H1 (cell line): ENCODE data around the gene UPF2. TPM values are rescaled to one million over a fixed set of nuclear protein-coding genes. Genes with fewer than 3 reads are reported as not detected.

Experiments
- CTCF ChIA-PET: fragments of 300-600 bp; sonication (Branson Sonifier 250); formaldehyde crosslinking; loops from one replicate; lab custom pipeline; 2021; ENCODE audit not compliant: partially characterized antibody; lab: Charles Lee
- POLR2A ChIA-PET: fragments of 300-600 bp; sonication (Branson Sonifier 250); formaldehyde crosslinking; loops from one replicate; lab custom pipeline; 2021; ENCODE audit warnings: inconsistent platforms; ENCODE audit not compliant: partially characterized antibody; lab: Charles Lee
- DNase-seq, 2 experiments: peaks; one replicate each; pipeline versions ENCODE4 v3.0.0 to v3.0.0-alpha.2; 2010 to 2022; ENCODE audit warnings: low spot score in 2 of 2, low read depth in 1 of 2, mixed read lengths in 1 of 2
- FAIRE-seq: peaks from 2 replicates; lab custom pipeline; 2011; peaks lifted over from hg19 to GRCh38; lab: Jason Lieb, UNC
- H2AFZ ChIP-seq: 2 replicates; pipeline ENCODE4 v1.8.1; 2012; ENCODE audit warnings: low read length, inconsistent platforms
- H2AK5ac ChIP-seq: 2 replicates; pipeline ENCODE4 v1.6.1; 2013; ENCODE audit warnings: low read depth, low read length
- H2BK120ac ChIP-seq: replicated peaks from 2 replicates; pipeline ENCODE3; 2013; ENCODE audit warnings: low read depth, low read length, inconsistent platforms
- H2BK12ac ChIP-seq: 2 replicates; pipeline ENCODE4 v1.6.1; 2013; ENCODE audit warnings: low read depth, low read length
- H2BK15ac ChIP-seq: 2 replicates; pipeline ENCODE4 v1.6.1; 2013; ENCODE audit warnings: low read length
- H2BK20ac ChIP-seq: 2 replicates; pipeline ENCODE4 v1.6.1; 2013; ENCODE audit warnings: low read length
- H2BK5ac ChIP-seq: 2 replicates; pipeline ENCODE4 v1.6.1; 2013; ENCODE audit warnings: low read depth, low read length
- H3K14ac ChIP-seq: 2 replicates; pipeline ENCODE4 v1.6.1; 2013; ENCODE audit warnings: inconsistent platforms; ENCODE audit not compliant: insufficient read length
- H3K18ac ChIP-seq: 2 replicates; pipeline ENCODE4 v1.6.1; 2013; ENCODE audit warnings: low read length; ENCODE audit errors: extremely low read depth
- H3K23ac ChIP-seq: 2 replicates; pipeline ENCODE4 v1.6.1; 2013; ENCODE audit warnings: inconsistent platforms; ENCODE audit not compliant: insufficient read length
- H3K23me2 ChIP-seq: 2 replicates; pipeline ENCODE4 v1.6.1; 2013; ENCODE audit warnings: low read depth, low read length
- H3K27ac ChIP-seq: 2 replicates; pipeline ENCODE4 v1.6.1; 2011; ENCODE audit warnings: low read depth, low read length, inconsistent platforms
- H3K27me3 ChIP-seq, 4 experiments: replicated peaks in 1 of 4; 1 replicate in 1 of 4; 2 replicates in 3 of 4; pipeline versions ENCODE4 v1.6.1 to v1.8.1; 2011 to 2013; ENCODE audit warnings: low read length in 3 of 4, mild to moderate bottlenecking in 3 of 4, inconsistent platforms in 2 of 4, mixed read lengths in 2 of 4, moderate library complexity in 1 of 4; ENCODE audit not compliant: control insufficient read depth in 3 of 4, insufficient read depth in 3 of 4; ENCODE audit errors: extremely low read depth in 1 of 4
- H3K36me3 ChIP-seq, 4 experiments: 2 replicates each; pipeline versions ENCODE4 v1.6.1 to v1.8.1; 2011 to 2013; ENCODE audit warnings: mild to moderate bottlenecking in 4 of 4, low read length in 3 of 4, moderate library complexity in 2 of 4, control low read depth in 1 of 4, inconsistent platforms in 1 of 4; ENCODE audit not compliant: insufficient read depth in 4 of 4, control insufficient read depth in 2 of 4
- H3K4ac ChIP-seq: replicated peaks from 2 replicates; pipeline ENCODE3; 2013; ENCODE audit warnings: low read length, low read depth, mixed read lengths, inconsistent platforms; ENCODE audit not compliant: insufficient read length
- H3K4me1 ChIP-seq, 4 experiments: replicated peaks in 1 of 4; 1 replicate in 1 of 4; 2 replicates in 3 of 4; pipeline versions ENCODE4 v1.6.1 to v1.8.1; 2011 to 2013; ENCODE audit warnings: low read length in 3 of 4, inconsistent platforms in 2 of 4, mixed read lengths in 1 of 4; ENCODE audit not compliant: insufficient read depth in 4 of 4, control insufficient read depth in 3 of 4
- H3K4me2 ChIP-seq, 2 experiments: 2 replicates each; pipeline versions ENCODE4 v1.6.1 to v1.8.1; 2011 to 2013; ENCODE audit warnings: low read depth in 2 of 2, low read length in 2 of 2, control low read depth in 1 of 2, inconsistent platforms in 1 of 2, mild to moderate bottlenecking in 1 of 2; ENCODE audit not compliant: insufficient read depth in 1 of 2
- H3K4me3 ChIP-seq, 4 experiments: fragments of 200-600, 300-600 bp in 1 of 4; sonication (generic), shearing (Covaris generic), sonication (Bioruptor Twin) in 1 of 4; 2 replicates each; pipeline versions ENCODE4 v1.5.1 to v1.8.1; 2011 to 2016; ENCODE audit warnings: low read length in 4 of 4, low read depth in 3 of 4, control low read depth in 2 of 4, inconsistent platforms in 2 of 4, mild to moderate bottlenecking in 2 of 4, mixed read lengths in 1 of 4, moderate library complexity in 1 of 4; ENCODE audit not compliant: insufficient read depth in 2 of 4; ENCODE audit errors: extremely low read depth in 1 of 4
- H3K56ac ChIP-seq: replicated peaks from 2 replicates; pipeline ENCODE3; 2013; ENCODE audit warnings: low read depth, mild to moderate bottlenecking, mixed read lengths, low read length, inconsistent platforms; ENCODE audit not compliant: insufficient read length
- H3K79me1 ChIP-seq: 2 replicates; pipeline ENCODE4 v1.6.1; 2013; ENCODE audit warnings: low read depth, low read length, control low read depth
- H3K79me2 ChIP-seq, 2 experiments: 2 replicates each; pipeline versions ENCODE4 v1.6.1 to v1.8.1; 2012 to 2013; ENCODE audit warnings: low read length in 2 of 2, mild to moderate bottlenecking in 2 of 2, inconsistent platforms in 1 of 2; ENCODE audit not compliant: insufficient read depth in 2 of 2, control insufficient read depth in 1 of 2
- H3K9ac ChIP-seq, 4 experiments: replicated peaks in 1 of 4; 1 replicate in 1 of 4; 2 replicates in 3 of 4; pipeline versions ENCODE4 v1.6.1 to v1.8.1; 2011 to 2013; ENCODE audit warnings: low read depth in 3 of 4, low read length in 3 of 4, control low read depth in 2 of 4, mild to moderate bottlenecking in 2 of 4, moderate library complexity in 2 of 4, inconsistent platforms in 1 of 4; ENCODE audit errors: extremely low read depth in 1 of 4
- H3K9me3 ChIP-seq, 2 experiments: 2 replicates each; pipeline versions ENCODE4 v1.6.1 to v1.8.1; 2012 to 2013; ENCODE audit warnings: mild to moderate bottlenecking in 2 of 2, moderate library complexity in 2 of 2, control low read depth in 1 of 2, inconsistent platforms in 1 of 2, low read depth in 1 of 2, low read length in 1 of 2, mixed read lengths in 1 of 2; ENCODE audit not compliant: insufficient read depth in 2 of 2
- H4K20me1 ChIP-seq, 2 experiments: replicated peaks in 1 of 2; 2 replicates each; pipeline versions ENCODE3 to v1.8.1; 2011 to 2013; ENCODE audit warnings: inconsistent platforms in 2 of 2, low read length in 2 of 2, mild to moderate bottlenecking in 1 of 2; ENCODE audit not compliant: insufficient read depth in 2 of 2, control insufficient read depth in 1 of 2
- H4K5ac ChIP-seq: 2 replicates; pipeline ENCODE4 v1.6.1; 2013; ENCODE audit warnings: low read length, low read depth, mixed read lengths, inconsistent platforms; ENCODE audit not compliant: insufficient read length
- H4K8ac ChIP-seq: 2 replicates; pipeline ENCODE4 v1.8.0; 2013; ENCODE audit warnings: mild to moderate bottlenecking, moderate library complexity, low read length, inconsistent platforms; ENCODE audit not compliant: insufficient read depth; ENCODE audit errors: extremely low read depth
- H4K91ac ChIP-seq: replicated peaks from 2 replicates; pipeline ENCODE3; 2013; ENCODE audit warnings: low read length, mixed read lengths, inconsistent platforms; ENCODE audit not compliant: insufficient read length
- BCL11A ChIP-seq, 2 experiments: IDR thresholded peaks; one replicate each; pipeline ENCODE4 v1.6.1; 2011; ENCODE audit warnings: low read depth in 2 of 2, low read length in 2 of 2, mild to moderate bottlenecking in 2 of 2
- BRCA1 ChIP-seq: IDR thresholded peaks from 2 replicates; pipeline ENCODE4 v1.6.1; 2012; ENCODE audit warnings: low read depth, low read length, improper control_type of control experiment
- CBX5 ChIP-seq: fragments of 300-800, 300-1000 bp; sonication (generic); IDR thresholded peaks from 2 replicates; pipeline ENCODE4 v1.7.1; 2016; ENCODE audit warnings: antibody characterized with exemption, low read length, low read depth
- EGR1 ChIP-seq: IDR thresholded peaks from 2 replicates; pipeline ENCODE4 v1.6.1; 2011; ENCODE audit warnings: low read depth, low read length, borderline replicate concordance
- KDM5A ChIP-seq: fragments of 200-600 bp; IDR thresholded peaks from 2 replicates; pipeline ENCODE4 v1.7.1; 2012; ENCODE audit warnings: mild to moderate bottlenecking, low read length, inconsistent platforms, mixed read lengths
- PHF8 ChIP-seq: fragments of 200-600 bp; sonication (generic); conservative IDR thresholded peaks from 2 replicates; pipeline ENCODE4 v1.7.1; 2012; ENCODE audit warnings: low read depth, mild to moderate bottlenecking, inconsistent platforms, low read length, moderate library complexity
- SAP30 ChIP-seq: fragments of 300-600 bp; sonication (generic); IDR thresholded peaks from 2 replicates; pipeline ENCODE4 v1.7.1; 2012; ENCODE audit warnings: low read length, moderate library complexity, mild to moderate bottlenecking, inconsistent platforms; ENCODE audit not compliant: insufficient read depth, insufficient replicate concordance
- ZNF274 ChIP-seq: IDR thresholded peaks from 2 replicates; pipeline ENCODE4 v1.7.0; 2012; ENCODE audit warnings: low read length, borderline replicate concordance; ENCODE audit errors: extremely low read depth
- WGBS, 2 experiments: shearing (Covaris generic) in 1 of 2; methylation state at CpG; one replicate each; pipeline versions ENCODE4 v1.1.6 to v1.1.7; 2013 to 2015; ENCODE audit warnings: low lambda C conversion rate in 2 of 2, mixed read lengths in 2 of 2, inconsistent platforms in 1 of 2, low coverage in 1 of 2, missing lambda C conversion rate in 1 of 2; ENCODE audit not compliant: insufficient replicate concordance in 2 of 2, insufficient coverage in 1 of 2, insufficient read length in 1 of 2; ENCODE audit errors: extremely low coverage in 1 of 2, missing lambda C conversion rate in 1 of 2; 5-methylcytosine and 5-hydroxymethylcytosine counted together
- polyA plus RNA-seq, 7 experiments: library from polyadenylated mRNA; depleted of rRNA in 3 of 7; stranded (reverse) in 5 of 7; unstranded in 2 of 7; fragments of >200 nt in 5 of 7; fragments of 200-250 nt in 2 of 7; gene quantifications; 1 replicate in 5 of 7; 2 replicates in 1 of 7; 4 replicates in 1 of 7; pipeline versions ENCODE4 v1.2.1 to v1.2.3, GENCODE V29; 2011 to 2013; ENCODE audit warnings: missing spikeins in 2 of 7, mixed read lengths in 2 of 7
- total RNA-seq: library from RNA; stranded (reverse); fragmentation: NEBNext Ultra II Directional; extraction: Animal tissue kit (Norgen Biotek cat#: 25700); gene quantifications from 2 replicates; pipeline ENCODE4 v1.2.1, GENCODE V29; 2021

UPF2 gene
- total and polyA plus RNA-seq, 2 of the 8 experiments (the other 6 are each of a cell fraction or from before 2014, with no cell fraction given): 6.2 to 32.8 TPM

DNA sequence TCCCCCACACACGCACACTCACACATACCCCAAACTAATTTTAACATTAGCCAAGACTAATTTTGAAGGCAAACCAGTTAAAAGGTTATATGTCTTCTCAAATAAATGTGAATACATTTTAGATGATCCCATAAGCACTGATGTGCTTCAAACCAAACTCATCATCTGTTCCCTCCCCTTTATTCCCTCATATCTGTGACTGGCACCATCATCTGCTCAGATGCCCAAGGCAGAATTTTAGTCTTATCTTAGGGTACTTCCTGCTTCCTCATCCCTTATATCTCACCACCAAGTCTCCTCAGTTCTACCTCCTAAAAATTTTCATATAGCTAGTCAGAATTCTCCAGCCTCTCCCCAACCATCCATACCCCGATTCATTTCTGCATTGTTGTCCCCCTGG lies 80.4 kb downstream of the UPF2 start:
- H4K91ac ChIP-seq: no peak overlapping the region
- H2AFZ ChIP-seq: no peak overlapping the region
- H2BK5ac ChIP-seq: no peak overlapping the region
- no peak overlapping the region for H3K4ac ChIP-seq
- H2AK5ac ChIP-seq: no peak overlapping the region
- no peak overlapping the region for H3K27ac ChIP-seq
- no peak overlapping the region for H3K18ac ChIP-seq
- ChIA-PET CTCF (interaction anchor here (0.7 to 2.1 kb wide), 5 partner anchors 10 to 110 kb away, joined by 3 to 6 read pairs (median 3); partner anchors contain the start of gene DHTKD1), POLR2A (interaction anchor here (0.6 kb wide), 1 partner anchor 219 kb away, joined by 4 read pairs; no protein-coding TSS in a partner anchor)
- H3K23me2 ChIP-seq: no peaks in the 10 kb centered on the region
- peaks cover 2 to 52% (median 25%) of the 10 kb centered on the region in 4 experiments; a peak in 6 of 8 replicates for H3K36me3 ChIP-seq
- H3K27me3 ChIP-seq: no peaks in the 10 kb centered on the region
- H3K79me1 ChIP-seq: no peaks in the 10 kb centered on the region
- FAIRE-seq (no peak), DNase-seq (no peak)
- H2BK15ac ChIP-seq: no peak overlapping the region
- H4K8ac ChIP-seq: no peak overlapping the region
- WGBS, 2 experiments: 92% methylated on average over 2 of the region's 2 CpGs; no CpG with 5 or more reads in 1 of the 2 experiments
- no peaks in the 10 kb centered on the region for H3K9me3 ChIP-seq
- H3K23ac ChIP-seq: no peak overlapping the region
- peaks cover 0 to 2% of the 10 kb centered on the region in 2 experiments for H4K20me1 ChIP-seq
- no peak overlapping the region for H2BK20ac ChIP-seq
- H3K56ac ChIP-seq: no peak overlapping the region
- H3K14ac ChIP-seq: no peak overlapping the region
- H2BK120ac ChIP-seq: no peak overlapping the region
- no peak overlapping the region for H2BK12ac ChIP-seq
- H3K4me1 ChIP-seq: no peaks in the 10 kb centered on the region
- H3K4me2 ChIP-seq: no peak overlapping the region
- no peak overlapping the region for H3K9ac ChIP-seq
- no peaks in the 10 kb centered on the region for H3K79me2 ChIP-seq
- no peak overlapping the region for H3K4me3 ChIP-seq
- no peak overlapping the region for H4K5ac ChIP-seq
- TF ChIP-seq KDM5A (no peak), ZNF274 (no peak), CBX5 (no peak), BCL11A (IDR thresholded peaks at IDR 0.05; ENCODE audit: low read depth in 2 of 2, low read length in 2 of 2) (no peak), EGR1 (no peak), BRCA1 (no peak), PHF8 (no peak), SAP30 (no peak)
